ENCODE data around the gene CPNE9. TPM values are rescaled to one million over a fixed set of nuclear protein-coding genes. Genes with fewer than 3 reads are reported as not detected.

The CPNE9 gene
- total RNA-seq, 1 donor from 2014 or later = not detected

- Mint-ChIP-seq H3K36me3 (ENCODE audit: unreplicated experiment) (peaks cover 36% of the 10 kb centered on the region), H3K4me1 (ENCODE audit: unreplicated experiment) (no peaks in the 10 kb centered on the region)
- DNase-seq (ENCODE audit: extremely low spot score, unreplicated experiment) = no peak
These were observed 12.9 kb upstream of the CPNE9 start for GRCh38 chr3:9690451-9691450.

GRCh38 chr3:9691636-9692035, 12.0 kb upstream of the CPNE9 start:
- no peak for DNase-seq (ENCODE audit: extremely low spot score, unreplicated experiment)
- no peaks in the 10 kb centered on the region for H3K4me1 Mint-ChIP-seq (ENCODE audit: unreplicated experiment)
- H3K36me3 Mint-ChIP-seq (ENCODE audit: unreplicated experiment) = peaks cover 29% of the 10 kb centered on the region
- H3K27me3 Mint-ChIP-seq (ENCODE audit: unreplicated experiment) = no peaks in the 10 kb centered on the region
- H3K4me3 Mint-ChIP-seq (ENCODE audit: unreplicated experiment) = no peak overlapping the region
- H3K27ac Mint-ChIP-seq (ENCODE audit: unreplicated experiment) = no peak overlapping the region
- no peaks in the 10 kb centered on the region for H3K9me3 Mint-ChIP-seq (ENCODE audit: unreplicated experiment)
- no peak for TF ChIP-seq CTCF (IDR thresholded peaks at IDR 0.05)

More at GRCh38 chr3:9690451-9691450, 12.9 kb upstream of the CPNE9 start:
- no peak overlapping the region for H3K4me3 Mint-ChIP-seq (ENCODE audit: unreplicated experiment)
- no peaks in the 10 kb centered on the region for H3K9me3 Mint-ChIP-seq (ENCODE audit: unreplicated experiment)
- no peak overlapping the region for H3K27ac Mint-ChIP-seq (ENCODE audit: unreplicated experiment)
- TF ChIP-seq CTCF (IDR thresholded peaks at IDR 0.05) = no peak
- no peaks in the 10 kb centered on the region for H3K27me3 Mint-ChIP-seq (ENCODE audit: unreplicated experiment)

GRCh38 chr3:9692416-9692815, 11.2 kb upstream of the CPNE9 start:
- TF ChIP-seq CTCF (IDR thresholded peaks at IDR 0.05) = no peak
- no peak overlapping the region for H3K4me3 Mint-ChIP-seq (ENCODE audit: unreplicated experiment)
- peaks cover 28% of the 10 kb centered on the region for H3K36me3 Mint-ChIP-seq (ENCODE audit: unreplicated experiment)
- no peak for DNase-seq (ENCODE audit: extremely low spot score, unreplicated experiment)
- no peaks in the 10 kb centered on the region for H3K4me1 Mint-ChIP-seq (ENCODE audit: unreplicated experiment)
- no peaks in the 10 kb centered on the region for H3K27me3 Mint-ChIP-seq (ENCODE audit: unreplicated experiment)
- H3K9me3 Mint-ChIP-seq (ENCODE audit: unreplicated experiment) = no peaks in the 10 kb centered on the region
- H3K27ac Mint-ChIP-seq (ENCODE audit: unreplicated experiment) = no peak overlapping the region

DNA sequence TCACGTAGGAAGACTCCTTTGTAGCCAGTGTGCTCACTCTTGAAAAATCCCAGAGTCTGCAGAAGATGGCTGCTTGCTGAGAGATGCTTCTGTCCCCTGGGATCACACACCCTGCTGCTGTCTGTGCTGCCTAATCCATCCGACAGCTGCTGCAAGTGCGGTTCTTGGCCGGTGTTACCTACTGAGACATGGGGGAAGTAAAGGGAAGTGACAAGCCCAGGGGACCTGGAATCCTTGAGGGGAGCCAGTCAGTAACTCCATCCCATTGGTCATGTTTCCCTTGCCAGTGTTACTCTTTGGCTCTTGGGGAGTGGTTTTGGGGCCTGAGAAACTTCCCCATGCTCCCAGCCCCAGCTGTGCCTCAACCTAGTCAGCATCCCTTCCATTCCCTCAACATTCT, 8.3 kb upstream of the CPNE9 start:
- no peak for TF ChIP-seq CTCF (IDR thresholded peaks at IDR 0.05)
- Mint-ChIP-seq H3K4me1 (ENCODE audit: unreplicated experiment) (no peaks in the 10 kb centered on the region), H3K36me3 (ENCODE audit: unreplicated experiment) (peaks cover 25% of the 10 kb centered on the region), H3K27ac (ENCODE audit: unreplicated experiment) (no peak overlapping the region), H3K27me3 (ENCODE audit: unreplicated experiment) (no peaks in the 10 kb centered on the region), H3K4me3 (ENCODE audit: unreplicated experiment) (no peak overlapping the region), H3K9me3 (ENCODE audit: unreplicated experiment) (no peaks in the 10 kb centered on the region)
- no peak for DNase-seq (ENCODE audit: extremely low spot score, unreplicated experiment)

- Mint-ChIP-seq H3K27ac (ENCODE audit: unreplicated experiment) (no peak overlapping the region), H3K27me3 (ENCODE audit: unreplicated experiment) (no peaks in the 10 kb centered on the region), H3K36me3 (ENCODE audit: unreplicated experiment) (peaks cover 25% of the 10 kb centered on the region), H3K9me3 (ENCODE audit: unreplicated experiment) (no peaks in the 10 kb centered on the region), H3K4me3 (ENCODE audit: unreplicated experiment) (no peak overlapping the region), H3K4me1 (ENCODE audit: unreplicated experiment) (no peaks in the 10 kb centered on the region)
- no peak for TF ChIP-seq CTCF (IDR thresholded peaks at IDR 0.05)
- no peak for DNase-seq (ENCODE audit: extremely low spot score, unreplicated experiment)
These were observed 7.9 kb upstream of the CPNE9 start for GRCh38 chr3:9695746-9696145.

Data from osteocyte (in vitro differentiated cells).